Stomach smooth muscle (tissue), 2 donors: ENCODE measurements around the gene PCYT2.

Source experiments
- H3K27ac ChIP-seq: one replicate; pipeline ENCODE4 v1.7.0; 2013; ENCODE audit warnings: mild to moderate bottlenecking, low read length, inconsistent platforms
- H3K27me3 ChIP-seq, 2 donors: one replicate each; pipeline ENCODE4 v1.7.0; 2013; ENCODE audit warnings: low read length in 2 of 2; ENCODE audit not compliant: insufficient read depth in 2 of 2, control insufficient read depth in 1 of 2
- H3K36me3 ChIP-seq, 2 donors: one replicate each; pipeline ENCODE4 v1.7.0; 2013; ENCODE audit warnings: low read length in 2 of 2; ENCODE audit not compliant: control insufficient read depth in 2 of 2, insufficient read depth in 2 of 2
- H3K4me1 ChIP-seq: one replicate; pipeline ENCODE4 v1.7.0; 2013; ENCODE audit warnings: low read length; ENCODE audit not compliant: control insufficient read depth, insufficient read depth
- H3K4me3 ChIP-seq, 2 donors: one replicate each; pipeline ENCODE4 v1.7.0; 2013; ENCODE audit warnings: low read length in 2 of 2
- H3K9ac ChIP-seq, 2 donors: one replicate each; pipeline ENCODE4 v1.7.0; 2013; ENCODE audit warnings: low read length in 2 of 2, mild to moderate bottlenecking in 1 of 2
- H3K9me3 ChIP-seq, 2 donors: one replicate each; pipeline ENCODE4 v1.7.0; 2013; ENCODE audit warnings: low read length in 2 of 2; ENCODE audit not compliant: control insufficient read depth in 2 of 2
- donor health status: healthy.
- donor health status: Pancreatic carcinoma.

PCYT2 gene

GRCh38 chr17:81877569-81877968 lies 33.6 kb downstream of the PCYT2 start:
- H3K4me1 ChIP-seq = peaks cover 3% of the 10 kb centered on the region
- no peaks in the 10 kb centered on the region for H3K27me3 ChIP-seq
- peaks cover 12 to 15% of the 10 kb centered on the region in 2 donors for H3K36me3 ChIP-seq
- H3K4me3 ChIP-seq = no peak overlapping the region
- H3K9me3 ChIP-seq = no peaks in the 10 kb centered on the region
- no peak overlapping the region for H3K9ac ChIP-seq
- H3K27ac ChIP-seq = no peak overlapping the region

- Histone ChIP-seq H3K4me3 (peak overlapping the region; percentile 86 to 91), H3K9ac (peak overlapping the region; percentile 93 to 99), H3K36me3 (peaks cover 0 to 10% of the 10 kb centered on the region in 2 donors), H3K9me3 (no peaks in the 10 kb centered on the region), H3K27me3 (no peaks in the 10 kb centered on the region), H3K4me1 (peaks cover 50% of the 10 kb centered on the region), H3K27ac (peak overlapping the region; percentile 97)
These were observed 39.6 kb downstream of the PCYT2 start for GRCh38 chr17:81871387-81872230.

- H3K36me3 ChIP-seq = peaks cover 0 to 10% of the 10 kb centered on the region in 2 donors
- peak within 1 kb of the TSS; percentile 93 to 99 for H3K9ac ChIP-seq
- H3K4me1 ChIP-seq = peaks cover 55% of the 10 kb centered on the region
- H3K27ac ChIP-seq = peak within 1 kb of the TSS; percentile 97
- peak within 1 kb of the TSS; percentile 91 for H3K4me3 ChIP-seq
- H3K27me3 ChIP-seq = no peaks in the 10 kb centered on the region
- no peaks in the 10 kb centered on the region for H3K9me3 ChIP-seq
These were observed 40.2 kb downstream of the PCYT2 start, which contains the start of gene ARHGDIA for GRCh38 chr17:81870981-81871386. Gene ARHGDIA (minus strand): TSS chr17:81871337. CDS start chr17:81869930, 1,407 bp downstream.

- Histone ChIP-seq H3K9me3 (no peaks in the 10 kb centered on the region), H3K27ac (peak overlapping the region; percentile 81), H3K9ac (peak overlapping the region; percentile 84 to 93), H3K27me3 (no peaks in the 10 kb centered on the region), H3K4me3 (peak overlapping the region; percentile 91), H3K36me3 (peaks cover 2 to 10% of the 10 kb centered on the region in 2 donors), H3K4me1 (peaks cover 55% of the 10 kb centered on the region)
These were observed 40.8 kb downstream of the PCYT2 start for GRCh38 chr17:81870131-81870980.

- Histone ChIP-seq H3K4me3 (peak overlapping the region; percentile 91), H3K36me3 (peaks cover 4 to 10% of the 10 kb centered on the region in 2 donors), H3K27ac (peak overlapping the region; percentile 81), H3K27me3 (no peaks in the 10 kb centered on the region), H3K9ac (peak overlapping the region in 1 of 2 donors; percentile 93), H3K9me3 (no peaks in the 10 kb centered on the region), H3K4me1 (peaks cover 55% of the 10 kb centered on the region)
These were observed 41.7 kb downstream of the PCYT2 start for GRCh38 chr17:81869221-81870130.

- H3K4me3 ChIP-seq = no peak overlapping the region
These were observed 42.5 kb downstream of the PCYT2 start for GRCh38 chr17:81868674-81869220.

GRCh38 chr17:81867991-81868673 lies 43.1 kb downstream of the PCYT2 start:
- no peak overlapping the region for H3K4me3 ChIP-seq
- no peaks in the 10 kb centered on the region for H3K9me3 ChIP-seq
- H3K4me1 ChIP-seq = peaks cover 57% of the 10 kb centered on the region
- H3K9ac ChIP-seq = no peak overlapping the region
- H3K36me3 ChIP-seq = peaks cover 10 to 17% of the 10 kb centered on the region in 2 donors
- peak overlapping the region; percentile 81 for H3K27ac ChIP-seq
- H3K27me3 ChIP-seq = no peaks in the 10 kb centered on the region

More at GRCh38 chr17:81868674-81869220, 42.5 kb downstream of the PCYT2 start:
- H3K9ac ChIP-seq = peak overlapping the region in 1 of 2 donors; percentile 22
- H3K27me3 ChIP-seq = no peaks in the 10 kb centered on the region
- H3K27ac ChIP-seq = peak overlapping the region; percentile 81
- H3K4me1 ChIP-seq = peaks cover 55% of the 10 kb centered on the region
- H3K9me3 ChIP-seq = no peaks in the 10 kb centered on the region
- peaks cover 7 to 12% of the 10 kb centered on the region in 2 donors for H3K36me3 ChIP-seq

GRCh38 chr17:81867170-81867990 lies 43.8 kb downstream of the PCYT2 start:
- Histone ChIP-seq H3K27me3 (no peaks in the 10 kb centered on the region), H3K36me3 (peaks cover 11 to 17% of the 10 kb centered on the region in 2 donors), H3K4me3 (no peak overlapping the region), H3K9me3 (no peaks in the 10 kb centered on the region), H3K4me1 (peaks cover 56% of the 10 kb centered on the region), H3K27ac (peak overlapping the region; percentile 81), H3K9ac (no peak overlapping the region)
